Frontal cortex (tissue), 4 donors: Measurements from ENCODE around the gene TCF15. TPM values are rescaled to one million over a fixed set of nuclear protein-coding genes. Genes with fewer than 3 reads are reported as not detected.

Source experiments
- DNase-seq, 2 donors: peaks; one replicate each; pipeline ENCODE4 v3.0.0; 2012; ENCODE audit warnings: low spot score in 2 of 2
- FAIRE-seq: peaks from 2 replicates; lab custom pipeline; 2012; peaks lifted over from hg19 to GRCh38; lab: Jason Lieb, UNC
- total RNA-seq: library from RNA; depleted of rRNA; stranded (reverse); fragments of >200 nt; gene quantifications from one replicate; pipeline ENCODE4 v1.2.3, GENCODE V29; 2014
- donor health status: control.
- donor health status: control.
- donor health status: control.

The TCF15 gene
- under 0.01 TPM for total RNA-seq

GRCh38 chr20:610130-611046 lies at the start of gene TCF15:
TSS of gene TCF15 (minus strand) at chr20:610309. CDS start at chr20:610237, 72 bp downstream.
- FAIRE-seq (no peak), DNase-seq (peak; percentile 81 to 89)

GRCh38 chr20:658731-659291 lies 48.7 kb upstream of the TCF15 start:
- no peak for DNase-seq

GRCh38 chr20:658202-658601 lies 48.1 kb upstream of the TCF15 start:
- FAIRE-seq (no peak), DNase-seq (no peak)

More at GRCh38 chr20:658731-659291, 48.7 kb upstream of the TCF15 start:
- no peak for FAIRE-seq

GRCh38 chr20:655726-656624 lies 45.9 kb upstream of the TCF15 start:
- FAIRE-seq, result no peak
- no peak for DNase-seq

GRCh38 chr20:654417-654750 lies 44.3 kb upstream of the TCF15 start:
- FAIRE-seq (no peak), DNase-seq (no peak)

GRCh38 chr20:653590-654416 lies 43.7 kb upstream of the TCF15 start:
- FAIRE-seq (no peak), DNase-seq (peak in 1 of 2 donors; percentile 20)

GRCh38 chr20:653110-653589 lies 43.0 kb upstream of the TCF15 start, which contains the start of gene SRXN1:
TSS of gene SRXN1 (minus strand) at chr20:653200. CDS start at chr20:653185, 15 bp downstream.
- DNase-seq (peak; percentile 91 to 96), FAIRE-seq (no peak)

- no peak for DNase-seq
These were observed 42.6 kb upstream of the TCF15 start for GRCh38 chr20:652615-653109.

GRCh38 chr20:651713-652614 lies 41.9 kb upstream of the TCF15 start:
- FAIRE-seq (no peak), DNase-seq (peak in 1 of 2 donors; percentile 25)

More at GRCh38 chr20:652615-653109, 42.6 kb upstream of the TCF15 start:
- no peak for FAIRE-seq

- FAIRE-seq, result no peak
- DNase-seq, result no peak
These were observed 40.8 kb upstream of the TCF15 start for GRCh38 chr20:650954-651353.

- FAIRE-seq (no peak), DNase-seq (no peak)
These were observed 40.2 kb upstream of the TCF15 start for GRCh38 chr20:650281-650680.

GRCh38 chr20:647479-648019 lies 37.4 kb upstream of the TCF15 start:
- DNase-seq (no peak), FAIRE-seq (no peak)

GRCh38 chr20:646868-647233 lies 36.7 kb upstream of the TCF15 start:
- DNase-seq (no peak), FAIRE-seq (no peak)

- no peak for FAIRE-seq
- no peak for DNase-seq
These were observed 36.2 kb upstream of the TCF15 start for GRCh38 chr20:646107-646867.

- FAIRE-seq (no peak), DNase-seq (peak; percentile 76 to 82)
These were observed 35.4 kb upstream of the TCF15 start for GRCh38 chr20:645318-646106.

- DNase-seq (no peak), FAIRE-seq (no peak)
These were observed 34.7 kb upstream of the TCF15 start for GRCh38 chr20:644692-645317.
